NCI-H1105 (cell line): ENCODE measurements around the gene RHBDF2.
A peak's percentile ranks its signal among the peaks of the same experiment; 100 is the strongest.
"Not testable (repeated sequence)": the region's sequence is repeated elsewhere in the genome, so short reads cannot be mapped to it uniquely, and the experiment has no call there.

Source experiments
- DNase-seq: peaks from one replicate; lab custom pipeline; 2025; lab: John Stamatoyannopoulos, UW

Gene RHBDF2

GRCh38 chr17:76524598-76525512 lies 23.6 kb upstream of the RHBDF2 start:
- no peak for DNase-seq

- peak; percentile 58 for DNase-seq
Measured at GRCh38 chr17:76523084-76524037, 22.1 kb upstream of the RHBDF2 start.

GRCh38 chr17:76521683-76522082 lies 20.5 kb upstream of the RHBDF2 start:
- not testable (repeated sequence) for DNase-seq

- DNase-seq: no peak
Measured at GRCh38 chr17:76521262-76521661, 20.0 kb upstream of the RHBDF2 start.

GRCh38 chr17:76519048-76519966 lies 18.1 kb upstream of the RHBDF2 start:
- DNase-seq: no peak

GRCh38 chr17:76517638-76518038 lies 16.4 kb upstream of the RHBDF2 start:
- DNase-seq: no peak

GRCh38 chr17:76515274-76515949 lies 14.2 kb upstream of the RHBDF2 start:
- DNase-seq: no peak

- not testable (repeated sequence) for DNase-seq
Measured at GRCh38 chr17:76514355-76514754, 13.1 kb upstream of the RHBDF2 start.

GRCh38 chr17:76513306-76513692 lies 12.1 kb upstream of the RHBDF2 start:
- DNase-seq: no peak

GRCh38 chr17:76512366-76513305 lies 11.4 kb upstream of the RHBDF2 start:
- no peak for DNase-seq

GRCh38 chr17:76511668-76512365 lies 10.6 kb upstream of the RHBDF2 start:
- DNase-seq: no peak

- no peak for DNase-seq
Measured at GRCh38 chr17:76510831-76511244, 9.6 kb upstream of the RHBDF2 start.

- DNase-seq: not testable (repeated sequence)
Measured at GRCh38 chr17:76508472-76509063, 7.3 kb upstream of the RHBDF2 start.

- DNase-seq: peak; percentile 66
Measured at GRCh38 chr17:76506408-76507345, 5.5 kb upstream of the RHBDF2 start.

GRCh38 chr17:76504117-76504516 lies 2.9 kb upstream of the RHBDF2 start:
- DNase-seq: no peak

- no peak for DNase-seq
Measured at GRCh38 chr17:76502341-76503211, 1.4 kb upstream of the RHBDF2 start.
